Stomach smooth muscle (tissue), 2 donors: ENCODE data around the gene IDI1.
A peak's percentile ranks its signal among the peaks of the same experiment; 100 is the strongest.

Source experiments
- H3K27ac ChIP-seq: one replicate; pipeline ENCODE4 v1.7.0; 2013; ENCODE audit warnings: mild to moderate bottlenecking, low read length, inconsistent platforms
- H3K27me3 ChIP-seq, 2 donors: one replicate each; pipeline ENCODE4 v1.7.0; 2013; ENCODE audit warnings: low read length in 2 of 2; ENCODE audit not compliant: insufficient read depth in 2 of 2, control insufficient read depth in 1 of 2
- H3K36me3 ChIP-seq, 2 donors: one replicate each; pipeline ENCODE4 v1.7.0; 2013; ENCODE audit warnings: low read length in 2 of 2; ENCODE audit not compliant: control insufficient read depth in 2 of 2, insufficient read depth in 2 of 2
- H3K4me1 ChIP-seq: one replicate; pipeline ENCODE4 v1.7.0; 2013; ENCODE audit warnings: low read length; ENCODE audit not compliant: control insufficient read depth, insufficient read depth
- H3K4me3 ChIP-seq, 2 donors: one replicate each; pipeline ENCODE4 v1.7.0; 2013; ENCODE audit warnings: low read length in 2 of 2
- H3K9ac ChIP-seq, 2 donors: one replicate each; pipeline ENCODE4 v1.7.0; 2013; ENCODE audit warnings: low read length in 2 of 2, mild to moderate bottlenecking in 1 of 2
- H3K9me3 ChIP-seq, 2 donors: one replicate each; pipeline ENCODE4 v1.7.0; 2013; ENCODE audit warnings: low read length in 2 of 2; ENCODE audit not compliant: control insufficient read depth in 2 of 2
- donor health status: healthy.
- donor health status: Pancreatic carcinoma.

IDI1 gene

DNA sequence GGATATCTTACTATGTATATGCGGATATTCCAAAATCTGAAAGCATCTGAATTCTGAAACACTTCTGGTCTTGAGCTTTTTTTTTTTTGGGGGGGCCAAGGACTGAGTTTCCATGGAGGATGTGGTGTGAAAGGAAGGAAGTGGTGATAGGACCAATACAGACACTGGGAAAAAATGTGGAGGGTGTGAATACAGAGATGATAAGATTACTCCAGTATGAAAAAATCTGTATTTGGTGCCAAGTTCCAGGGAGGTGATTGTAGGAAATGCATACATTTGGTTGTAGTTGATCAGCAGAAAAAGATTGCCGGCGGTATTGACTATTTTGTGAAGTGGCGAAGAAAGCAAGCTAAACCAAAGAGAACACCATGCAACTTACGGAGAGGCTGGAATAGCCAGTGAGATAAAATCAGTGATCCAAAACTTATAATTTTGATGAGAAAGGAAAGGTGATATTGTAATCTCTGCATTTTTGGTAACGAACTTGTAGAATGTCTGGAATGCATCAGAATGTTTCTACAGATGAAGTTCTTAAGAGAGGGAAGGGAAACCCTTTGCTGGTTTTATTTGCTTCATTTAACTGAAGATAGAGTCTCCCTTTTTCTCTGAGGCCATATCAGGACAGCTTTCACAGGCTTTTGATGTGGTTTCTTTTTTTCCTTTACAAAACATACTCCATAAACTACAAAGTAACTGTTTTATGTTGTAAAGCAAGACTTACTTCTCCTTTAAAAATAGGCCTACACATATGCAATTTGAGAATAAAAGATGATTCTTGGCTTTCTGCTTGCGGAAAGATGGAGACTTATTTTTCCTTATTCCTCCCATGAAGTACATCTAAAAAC lies 13.2 kb upstream of the IDI1 start:
- Histone ChIP-seq H3K27ac (no peak overlapping the region), H3K27me3 (no peaks in the 10 kb centered on the region), H3K9ac (no peak overlapping the region), H3K36me3 (peaks cover 0 to 5% of the 10 kb centered on the region in 2 donors), H3K9me3 (no peaks in the 10 kb centered on the region), H3K4me1 (peaks cover 9% of the 10 kb centered on the region), H3K4me3 (no peak overlapping the region)

DNA sequence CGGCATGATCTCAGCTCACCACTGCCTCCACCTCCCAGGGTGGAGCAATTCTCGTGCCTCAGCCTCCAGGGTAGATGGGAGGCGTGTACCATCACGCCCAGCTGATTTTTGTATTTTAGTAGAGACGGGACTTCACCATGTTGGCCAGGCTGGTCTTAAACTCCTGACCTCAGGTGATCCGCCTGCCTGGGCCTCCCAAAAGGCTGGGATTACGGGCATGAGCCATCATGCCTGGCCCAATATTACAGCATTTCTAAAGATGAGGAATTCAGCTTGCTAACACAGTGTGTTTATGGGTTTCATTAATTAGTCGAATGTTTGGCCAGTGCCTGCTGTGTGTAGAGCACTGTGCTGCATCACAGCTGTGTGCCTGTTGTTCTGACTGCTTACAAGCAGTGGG lies 11.0 kb upstream of the IDI1 start:
- Histone ChIP-seq H3K36me3 (peaks cover 0 to 5% of the 10 kb centered on the region in 2 donors), H3K9me3 (no peaks in the 10 kb centered on the region), H3K9ac (no peak overlapping the region), H3K27ac (no peak overlapping the region), H3K27me3 (no peaks in the 10 kb centered on the region), H3K4me3 (no peak overlapping the region), H3K4me1 (peaks cover 20% of the 10 kb centered on the region)

DNA sequence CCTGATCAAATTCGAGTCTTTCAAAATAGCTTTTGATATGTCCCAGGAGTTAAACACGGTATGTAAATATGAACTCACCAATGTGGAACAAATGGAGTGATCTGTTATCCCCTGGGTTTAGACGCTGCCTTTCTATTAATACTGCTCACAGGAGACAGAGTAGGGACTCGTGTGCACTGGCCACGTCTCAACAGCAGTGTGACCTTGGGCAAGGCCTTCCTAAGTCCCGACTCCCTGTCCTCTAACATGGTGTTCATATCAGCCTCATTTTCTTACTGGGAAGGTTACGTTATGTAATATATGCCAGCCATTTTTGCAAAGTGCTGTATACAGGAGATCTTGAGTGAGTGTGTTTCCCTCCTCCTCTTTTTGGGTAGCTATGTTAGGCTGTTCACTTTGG lies 9.1 kb upstream of the IDI1 start:
- Histone ChIP-seq H3K27me3 (no peaks in the 10 kb centered on the region), H3K4me3 (peak overlapping the region in 1 of 2 donors; percentile 95), H3K27ac (no peak overlapping the region), H3K4me1 (peaks cover 23% of the 10 kb centered on the region), H3K9ac (no peak overlapping the region), H3K36me3 (peaks cover 0 to 2% of the 10 kb centered on the region in 2 donors), H3K9me3 (no peaks in the 10 kb centered on the region)

DNA sequence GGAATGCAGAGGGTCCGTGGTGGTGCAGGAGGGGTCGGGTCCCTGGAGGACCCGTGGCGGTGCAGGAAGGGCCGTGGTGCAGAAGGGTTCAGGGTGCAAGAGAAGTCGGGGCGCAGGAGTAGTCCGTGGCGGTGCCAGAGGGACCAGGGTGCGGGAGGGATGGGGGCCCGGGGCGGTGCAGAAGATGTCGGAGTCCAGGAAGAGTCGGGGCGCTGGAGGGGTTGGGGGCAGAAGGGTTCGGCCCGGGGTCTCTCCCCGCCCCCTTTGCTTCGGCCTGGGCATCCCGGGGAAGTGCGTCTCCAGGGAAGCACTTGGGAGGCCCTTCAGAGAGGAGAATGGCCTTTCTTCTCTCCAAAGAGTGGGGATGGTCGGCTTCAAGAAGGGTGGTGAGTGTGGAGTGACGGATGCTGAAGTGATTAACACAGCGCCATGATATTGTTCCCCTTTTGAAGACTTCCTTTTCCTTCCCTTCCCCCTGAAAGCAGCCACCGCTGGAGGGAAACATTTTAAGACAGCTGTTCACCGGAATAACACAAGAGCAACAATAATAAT lies 8.3 kb upstream of the IDI1 start:
- Histone ChIP-seq H3K9ac (peak overlapping the region; percentile 89 to 94), H3K36me3 (peaks cover 0 to 10% of the 10 kb centered on the region in 2 donors), H3K4me3 (peak overlapping the region; percentile 95), H3K27ac (peak overlapping the region; percentile 85), H3K4me1 (peaks cover 23% of the 10 kb centered on the region), H3K9me3 (no peaks in the 10 kb centered on the region), H3K27me3 (no peaks in the 10 kb centered on the region)

DNA sequence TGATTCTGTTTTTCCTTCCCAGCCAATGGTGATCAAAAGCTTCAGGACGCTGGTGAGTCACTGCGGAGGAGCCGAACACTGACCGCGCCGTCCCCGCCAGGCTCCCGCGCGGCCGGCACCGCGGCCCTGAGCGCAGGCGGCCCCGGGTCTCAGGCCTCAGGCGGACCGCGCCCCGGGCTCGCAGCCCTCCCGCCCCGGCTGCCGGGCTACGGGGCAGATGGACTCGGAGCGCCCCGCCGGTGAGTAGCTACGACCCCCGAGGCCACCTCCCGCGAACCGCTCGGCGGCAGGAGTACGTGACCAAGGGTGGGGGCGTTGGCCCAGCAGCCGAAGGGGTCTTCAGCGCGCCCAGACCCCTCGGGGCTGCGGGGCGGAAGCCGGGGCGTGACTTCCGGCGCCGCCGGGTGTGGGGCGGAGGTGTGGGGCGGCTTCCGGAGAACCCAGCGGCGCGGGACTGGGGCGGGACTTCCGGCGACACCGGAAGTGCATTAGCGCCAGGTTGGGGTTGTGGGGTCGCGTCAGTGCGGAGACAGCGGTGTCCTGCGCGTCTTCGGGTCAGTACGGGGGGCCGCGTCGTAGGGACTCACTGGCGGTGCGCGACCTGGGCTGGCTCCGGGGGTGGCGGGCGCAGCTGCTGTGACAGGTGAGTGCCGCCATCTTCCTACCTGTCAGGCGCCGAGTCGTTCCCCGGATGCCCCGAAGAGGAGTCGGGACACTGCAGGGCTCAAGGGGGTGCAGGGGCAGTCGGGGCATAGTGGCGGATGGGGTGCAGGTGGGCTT lies 7.6 kb upstream of the IDI1 start, which contains the start of gene WDR37:
Gene WDR37 (plus strand): TSS at position 60 of the 780 bp plus-strand sequence. CDS start 15,771 bp downstream, outside the sequence.
- peak within 1 kb of the TSS; percentile 85 for H3K27ac ChIP-seq
- peaks cover 0 to 11% of the 10 kb centered on the region in 2 donors for H3K36me3 ChIP-seq
- H3K4me3 ChIP-seq, result peak within 1 kb of the TSS; percentile 95
- H3K4me1 ChIP-seq, result peaks cover 23% of the 10 kb centered on the region
- no peaks in the 10 kb centered on the region for H3K9me3 ChIP-seq
- H3K9ac ChIP-seq, result peak within 1 kb of the TSS; percentile 89 to 94
- H3K27me3 ChIP-seq, result no peaks in the 10 kb centered on the region

DNA sequence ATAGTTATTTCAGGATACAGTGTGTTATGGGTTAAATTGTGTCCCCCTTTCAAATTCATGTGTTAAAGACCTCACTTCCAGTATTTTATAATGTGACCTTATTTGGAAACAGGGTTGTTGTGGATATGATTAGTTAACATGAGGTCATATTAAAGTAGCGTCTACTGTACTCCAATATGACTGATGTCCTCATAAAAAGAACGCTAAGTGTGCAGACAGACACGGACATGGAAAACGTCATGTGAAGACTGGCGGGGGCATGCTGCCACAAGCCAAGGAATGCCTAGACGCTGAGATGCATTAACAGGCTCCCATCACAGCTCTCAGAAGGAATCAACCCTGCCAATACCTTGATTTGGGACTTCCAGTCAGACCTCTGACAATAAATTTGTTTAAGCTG lies 5.8 kb upstream of the IDI1 start:
- Histone ChIP-seq H3K9me3 (no peaks in the 10 kb centered on the region), H3K9ac (no peak overlapping the region), H3K36me3 (peaks cover 3 to 11% of the 10 kb centered on the region in 2 donors), H3K27ac (no peak overlapping the region), H3K27me3 (no peaks in the 10 kb centered on the region), H3K4me1 (peaks cover 27% of the 10 kb centered on the region), H3K4me3 (peak overlapping the region; percentile 21 to 30)

DNA sequence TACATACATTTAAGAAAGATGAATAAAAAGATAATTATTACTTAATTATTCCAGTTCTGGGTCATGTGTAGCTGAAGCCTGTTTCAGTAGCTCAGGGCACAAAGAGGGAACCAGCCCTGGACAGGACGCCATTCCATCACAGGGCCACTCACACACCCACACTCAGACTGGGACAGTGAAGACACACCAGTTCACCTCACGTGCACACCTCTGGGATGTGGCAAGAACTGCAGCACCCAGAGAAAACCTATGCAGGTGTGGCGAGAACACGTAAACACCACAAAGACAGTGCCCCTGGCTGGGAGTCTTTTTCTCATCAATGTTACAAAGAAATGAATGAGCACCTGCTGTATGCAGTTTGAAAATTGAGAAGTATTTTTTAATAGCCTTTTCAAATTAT lies 1.6 kb upstream of the IDI1 start:
- Histone ChIP-seq H3K4me3 (no peak overlapping the region), H3K4me1 (peaks cover 24% of the 10 kb centered on the region), H3K9me3 (no peaks in the 10 kb centered on the region), H3K36me3 (peaks cover 3 to 11% of the 10 kb centered on the region in 2 donors), H3K9ac (no peak overlapping the region), H3K27ac (no peak overlapping the region), H3K27me3 (no peaks in the 10 kb centered on the region)

DNA sequence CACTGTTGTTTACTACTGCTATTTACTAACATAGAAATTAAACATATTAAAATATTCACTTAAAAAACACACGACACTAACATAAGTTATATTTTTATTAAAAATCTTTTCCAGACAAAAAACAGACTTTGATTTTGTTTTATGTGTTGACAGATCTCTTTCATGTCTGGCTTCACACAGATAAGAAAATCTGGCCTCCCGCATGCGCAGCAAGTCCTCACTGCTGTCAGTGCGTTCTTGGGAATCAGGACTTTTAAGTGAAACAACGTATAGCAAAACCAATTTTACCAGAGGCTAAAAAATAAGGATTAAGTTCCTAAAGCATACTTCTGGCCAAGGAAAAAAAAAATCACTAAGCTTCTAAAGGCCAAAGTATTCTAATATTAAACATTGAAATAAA lies 1.2 kb upstream of the IDI1 start:
- Histone ChIP-seq H3K9me3 (no peaks in the 10 kb centered on the region), H3K27ac (peak overlapping the region; percentile 99), H3K4me3 (peak overlapping the region; percentile 92 to 94), H3K27me3 (no peaks in the 10 kb centered on the region), H3K9ac (peak overlapping the region; percentile 71 to 81), H3K36me3 (peaks cover 3 to 11% of the 10 kb centered on the region in 2 donors), H3K4me1 (peaks cover 21% of the 10 kb centered on the region)

DNA sequence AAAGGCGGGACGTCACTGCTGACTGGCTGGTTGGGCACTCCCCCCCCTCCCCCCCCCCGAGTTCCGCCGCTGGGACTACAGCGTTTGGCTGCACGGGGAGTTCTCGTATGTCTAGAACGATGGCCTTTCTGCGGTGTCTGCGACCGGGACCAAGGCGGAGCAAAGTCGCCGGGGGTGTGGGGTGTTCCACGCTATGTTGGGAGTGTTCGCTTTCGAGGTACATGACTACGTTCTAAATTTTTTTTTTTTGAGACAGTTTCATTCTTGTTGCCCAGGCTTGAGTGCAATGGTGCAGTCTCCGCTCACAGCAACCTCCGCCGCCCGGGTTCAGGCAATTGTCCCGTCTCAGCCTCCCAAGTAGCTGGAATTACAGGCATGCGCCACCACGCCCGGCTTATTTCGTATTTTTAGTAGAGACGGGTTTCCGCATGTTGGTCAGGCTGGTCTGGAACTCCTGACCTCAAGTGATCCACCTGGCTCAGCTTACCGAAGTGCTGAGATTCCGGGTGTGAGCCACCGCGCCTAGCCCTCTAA lies 573 bp upstream of the IDI1 start:
- Histone ChIP-seq H3K27me3 (no peaks in the 10 kb centered on the region), H3K27ac (peak overlapping the region; percentile 99), H3K9me3 (no peaks in the 10 kb centered on the region), H3K4me3 (peak overlapping the region; percentile 92 to 94), H3K9ac (peak overlapping the region; percentile 81 to 92), H3K4me1 (peaks cover 16% of the 10 kb centered on the region), H3K36me3 (peaks cover 3 to 11% of the 10 kb centered on the region in 2 donors)

DNA sequence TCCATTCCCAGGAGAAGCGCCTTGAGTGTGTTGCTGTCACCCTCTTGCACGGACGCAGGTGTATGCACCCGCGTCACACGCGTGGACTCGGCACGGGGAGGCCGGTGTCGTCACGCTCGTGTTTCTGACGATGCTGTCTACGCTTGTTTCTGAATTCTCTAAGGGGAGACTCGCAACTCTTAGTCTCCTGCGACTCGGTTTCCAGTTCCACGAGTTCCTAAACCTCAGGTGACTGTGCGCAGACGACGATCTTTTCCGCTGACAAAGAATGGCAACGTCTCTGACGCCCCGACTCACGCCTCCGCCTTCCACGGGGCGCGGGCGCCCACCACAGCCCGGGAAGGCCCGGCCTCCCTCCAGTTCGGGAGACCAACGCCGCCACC lies 579 bp downstream of the IDI1 start:
- no peaks in the 10 kb centered on the region for H3K27me3 ChIP-seq
- peaks cover 3 to 12% of the 10 kb centered on the region in 2 donors for H3K36me3 ChIP-seq
- peaks cover 16% of the 10 kb centered on the region for H3K4me1 ChIP-seq
- peak overlapping the region; percentile 92 to 94 for H3K4me3 ChIP-seq
- peak overlapping the region; percentile 99 for H3K27ac ChIP-seq
- peak overlapping the region; percentile 81 to 92 for H3K9ac ChIP-seq
- H3K9me3 ChIP-seq, result no peaks in the 10 kb centered on the region
